K562 (cell line): ENCODE data around the gene PLAC1. TPM values are rescaled to one million over a fixed set of nuclear protein-coding genes. Genes with fewer than 3 reads are reported as not detected.

ENCODE experiments used
- ATAC-seq: fragments of 200-7000 bp; cut with Tn5 transposase; 3 replicates; pipeline ENCODE4 v1.9.1; 2020; ENCODE audit warnings: moderate library complexity
- BruUV-seq: library from RNA; stranded (reverse); fragments of 400-500 nt; replicated peaks from 2 replicates; lab custom pipeline; 2021; lab: Mats Ljungman, UMichigan
- CTCF ChIA-PET: fragments of 300-600 bp; formaldehyde crosslinking; extraction: SDS; loops from one replicate; lab custom pipeline; 2021; ENCODE audit warnings: low intra/inter-chr PET ratio; lab: Yijun Ruan, JAX
- POLR2A ChIA-PET: fragments of 300-600, 350-650 bp; sonication (Branson Sonifier 250); formaldehyde crosslinking; extraction: SDS; loops from one replicate; lab custom pipeline; 2021; ENCODE audit warnings: antibody characterized with exemption, inconsistent platforms; lab: Yijun Ruan, JAX
- DNase-seq, 4 experiments: peaks; one replicate each; pipeline versions ENCODE4 v3.0.0 to v3.0.0-alpha.2; 2011 to 2018; ENCODE audit warnings: low spot score in 3 of 4, mixed read lengths in 3 of 4; ENCODE audit errors: extremely low read depth in 1 of 4
- FAIRE-seq: peaks from 2 replicates; lab custom pipeline; 2011; peaks lifted over from hg19 to GRCh38; lab: Jason Lieb, UNC
- H2AFZ ChIP-seq: 2 replicates; pipeline ENCODE4 v1.6.0; 2011; ENCODE audit warnings: low read depth, low read length, control low read depth, inconsistent platforms
- H3K27ac ChIP-seq: fragments of 200-600 bp; 3 replicates; pipeline ENCODE4 v1.8.0; 2011; ENCODE audit warnings: low read depth, mild to moderate bottlenecking, control low read depth, inconsistent platforms, low read length, moderate library complexity, mixed read lengths; ENCODE audit errors: extremely low read depth
- H3K27me3 ChIP-seq, 2 experiments: fragments of 300-600 bp in 1 of 2; 2 replicates in 1 of 2; 3 replicates in 1 of 2; pipeline versions ENCODE4 v1.6.0 to v1.8.0; 2011; ENCODE audit warnings: inconsistent platforms in 2 of 2, low read length in 2 of 2, mild to moderate bottlenecking in 1 of 2, mixed read lengths in 1 of 2, moderate library complexity in 1 of 2; ENCODE audit not compliant: control insufficient read depth in 2 of 2, insufficient read depth in 2 of 2
- H3K36me3 ChIP-seq: fragments of 300-600 bp; 3 replicates; pipeline ENCODE4 v1.8.0; 2011; ENCODE audit warnings: mild to moderate bottlenecking, low read length, inconsistent platforms; ENCODE audit not compliant: control insufficient read depth, insufficient read depth
- H3K4me1 ChIP-seq, 2 experiments: fragments of 200-600 bp in 1 of 2; replicated peaks in 1 of 2; 2 replicates in 1 of 2; 3 replicates in 1 of 2; pipeline versions ENCODE4 v1.5.1 to v1.8.0; 2011; ENCODE audit warnings: inconsistent platforms in 2 of 2, low read length in 2 of 2, mild to moderate bottlenecking in 1 of 2, mixed read lengths in 1 of 2, moderate library complexity in 1 of 2; ENCODE audit not compliant: control insufficient read depth in 2 of 2, insufficient read depth in 2 of 2
- H3K4me2 ChIP-seq: 2 replicates; pipeline ENCODE4 v1.6.1; 2011; ENCODE audit warnings: low read length, control low read depth, inconsistent platforms, mixed read lengths; ENCODE audit not compliant: insufficient read depth
- H3K4me3 ChIP-seq: fragments of 200-600 bp; sonication (generic), shearing (Covaris generic); 2 replicates; pipeline ENCODE4 v1.5.1; 2016; ENCODE audit warnings: control low read depth, inconsistent platforms
- H3K79me2 ChIP-seq: fragments of 200-600 bp; 3 replicates; pipeline ENCODE4 v1.8.0; 2011; ENCODE audit warnings: low read length, inconsistent platforms; ENCODE audit not compliant: control insufficient read depth, insufficient read depth
- H3K9ac ChIP-seq, 2 experiments: 2 replicates each; pipeline versions ENCODE4 v1.6.0 to v1.6.1; 2011; ENCODE audit warnings: low read depth in 2 of 2, low read length in 2 of 2, control low read depth in 1 of 2, inconsistent platforms in 1 of 2, mild to moderate bottlenecking in 1 of 2, mixed read lengths in 1 of 2; ENCODE audit not compliant: insufficient read depth in 1 of 2
- H3K9me1 ChIP-seq: one replicate; pipeline ENCODE4 v1.6.0; 2011; ENCODE audit warnings: inconsistent platforms, mild to moderate bottlenecking, low read length, moderate library complexity; ENCODE audit not compliant: control insufficient read depth, insufficient read depth
- H3K9me3 ChIP-seq: replicated peaks from 2 replicates; pipeline ENCODE4 v1.5.1; 2011; ENCODE audit warnings: low read depth, low read length, inconsistent platforms; ENCODE audit not compliant: control insufficient read depth, insufficient read depth
- H4K20me1 ChIP-seq: replicated peaks from 2 replicates; pipeline ENCODE4 v1.6.1; 2011; ENCODE audit warnings: low read length, inconsistent platforms, mixed read lengths; ENCODE audit not compliant: control insufficient read depth, insufficient read depth
- ARID1B ChIP-seq: fragments of 450-650 bp; IDR thresholded peaks from 2 replicates; pipeline ENCODE4 v1.6.1; 2016; ENCODE audit warnings: antibody characterized with exemption, mild to moderate bottlenecking, inconsistent platforms
- EWSR1 ChIP-seq: fragments of 450-650 bp; IDR thresholded peaks from 2 replicates; pipeline ENCODE4 v1.6.1; 2018; ENCODE audit warnings: borderline replicate concordance, mild to moderate bottlenecking, low read depth, moderate library complexity; ENCODE audit not compliant: partially characterized antibody
- GTF2A2 ChIP-seq: IDR thresholded peaks from 2 replicates; pipeline ENCODE4 v1.6.1; 2016; ENCODE audit warnings: mild to moderate bottlenecking, missing genetic modification characterization, missing compliant biosample characterization
- ZFP30 ChIP-seq: fragments of 250-450 bp; sonication (Bioruptor Pico); IDR thresholded peaks from 2 replicates; pipeline ENCODE4 v1.8.0; 2022; ENCODE audit warnings: moderate library complexity, mild to moderate bottlenecking, inconsistent platforms, borderline replicate concordance
- WGBS: fragments of 100-300 bp; shearing (Covaris generic); methylation state at CpG from one replicate; pipeline ENCODE4 v1.1.6; 2016; ENCODE audit warnings: low coverage, mixed read lengths; ENCODE audit not compliant: insufficient coverage; ENCODE audit errors: missing lambda C conversion rate; 5-methylcytosine and 5-hydroxymethylcytosine counted together
- in situ Hi-C: fragments of 300-500 bp; cut with MboI; formaldehyde crosslinking; loops from 4 replicates; pipeline ENCODE4 v1.15.0; 2018; ENCODE audit warnings: inconsistent platforms, mixed read lengths
- intact Hi-C: fragments of 100-400 bp; cut with micrococcal nuclease; formaldehyde crosslinking; loops from 2 replicates; pipeline ENCODE4 v1.14.2; 2022
- polyA plus RNA-seq, 8 experiments: library from polyadenylated mRNA; depleted of rRNA in 4 of 8; stranded (reverse) in 5 of 8; unstranded in 3 of 8; fragments of >200 nt; fragmentation: Nextera tagmentation in 2 of 8; fragmentation: Illumina TruSeq in 1 of 8; extraction: Ambion mirVana in 2 of 8; extraction: Trizol in 1 of 8; gene quantifications; 2 replicates each; pipeline versions ENCODE4 v1.2.1 to v1.2.3, GENCODE V29; 2011 to 2014; ENCODE audit warnings: inconsistent platforms in 1 of 8, missing spikeins in 1 of 8
- total RNA-seq, 7 experiments: library from RNA; depleted of rRNA in 6 of 7; stranded (reverse); fragments of >200 nt in 6 of 7; fragmentation: Illumina TruSeq in 2 of 7; extraction: Trizol in 2 of 7; gene quantifications; 2 replicates each; pipeline versions ENCODE4 v1.2.1 to v1.2.3, GENCODE V29; 2011 to 2021; ENCODE audit warnings: low replicate concordance in 1 of 7
- TF ChIP-seq, protein P1 (sequence below): fragments of 250-450 bp; sonication (Bioruptor Pico); IDR thresholded peaks from 2 replicates; pipeline ENCODE4 v1.8.0; 2021; ENCODE audit warnings: borderline replicate concordance, mild to moderate bottlenecking, moderate library complexity; ENCODE audit not compliant: poor library complexity, severe bottlenecking

Gene PLAC1
- total and polyA plus RNA-seq, 9 of the 15 experiments (the other 6 are each of a cell fraction or from before 2014, with no cell fraction given) = 0.82 to 9.1 (median 1.7) TPM

DNA sequence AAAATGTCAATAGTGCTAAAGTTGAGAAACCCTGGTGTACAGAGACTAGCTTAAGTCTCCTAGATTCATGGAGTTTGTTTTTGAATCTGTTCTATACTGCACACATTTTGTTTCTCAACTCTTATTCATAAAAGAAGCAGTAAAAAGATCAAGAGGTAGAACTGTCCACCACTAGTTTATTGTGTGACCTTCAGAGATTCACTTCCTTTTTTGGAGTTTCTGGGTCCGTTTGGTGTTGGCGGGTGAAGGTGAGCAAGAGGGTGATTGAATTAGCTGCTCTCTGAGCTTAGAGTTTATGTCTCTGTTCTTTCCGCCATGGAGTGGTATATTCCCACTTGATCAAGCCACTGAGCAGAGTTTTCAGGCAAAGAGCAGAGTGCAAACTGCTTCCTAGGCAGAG is 21.4 kb upstream of the PLAC1 start:
- H3K36me3 ChIP-seq = no peaks in the 10 kb centered on the region
- ATAC-seq (no peak), FAIRE-seq (no peak)
- H4K20me1 ChIP-seq = no peaks in the 10 kb centered on the region
- no TSS peak for BruUV-seq
- CTCF ChIA-PET = no interaction called here
- no peaks in the 10 kb centered on the region for H3K9me3 ChIP-seq
- no peaks in the 10 kb centered on the region for H3K79me2 ChIP-seq
- H3K9ac ChIP-seq = no peak overlapping the region
- no peak for TF ChIP-seq EWSR1
- TF ChIP-seq, protein P1, sequence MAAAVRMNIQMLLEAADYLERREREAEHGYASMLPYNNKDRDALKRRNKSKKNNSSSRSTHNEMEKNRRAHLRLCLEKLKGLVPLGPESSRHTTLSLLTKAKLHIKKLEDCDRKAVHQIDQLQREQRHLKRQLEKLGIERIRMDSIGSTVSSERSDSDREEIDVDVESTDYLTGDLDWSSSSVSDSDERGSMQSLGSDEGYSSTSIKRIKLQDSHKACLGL (CRISPR knock-in tag) = no peak
- TF ChIP-seq GTF2A2 (tag) = no peak
- no peak for TF ChIP-seq ZFP30 (CRISPR knock-in tag)
- no peak for TF ChIP-seq ARID1B
- TF ChIP-seq, all 486 proteins: peak for 0
- Histone ChIP-seq H3K4me1 (no peaks in the 10 kb centered on the region), H3K4me3 (no peak overlapping the region), H2AFZ (no peak overlapping the region), H3K27ac (no peak overlapping the region), H3K9me1 (no peaks in the 10 kb centered on the region), H3K4me2 (no peak overlapping the region), H3K27me3 (no peaks in the 10 kb centered on the region)
- 26% methylated on average over 3 of the region's 3 CpGs for WGBS
- intact Hi-C loops (no loop called here), in situ Hi-C loops (no loop called here)
- no peak for DNase-seq
- POLR2A ChIA-PET = interaction anchor here (0.6 to 1.0 kb wide), 3 partner anchors 37 to 97 kb away, joined by 3 to 4 read pairs (median 3); no protein-coding TSS in a partner anchor
